Activated CD4-positive, CD25-positive, alpha-beta regulatory T cell treated with anti-CD3 and anti-CD28 coated beads, Interleukin-2, amount 50 U/mL, for 16 hours (primary cell): Measurements from ENCODE around the gene HOXB4.

ENCODE experiments used
- DNase-seq: peaks from one replicate; pipeline ENCODE4 v3.0.0-alpha.2; 2020; ENCODE audit warnings: low read depth, low spot score

HOXB4 gene

DNA sequence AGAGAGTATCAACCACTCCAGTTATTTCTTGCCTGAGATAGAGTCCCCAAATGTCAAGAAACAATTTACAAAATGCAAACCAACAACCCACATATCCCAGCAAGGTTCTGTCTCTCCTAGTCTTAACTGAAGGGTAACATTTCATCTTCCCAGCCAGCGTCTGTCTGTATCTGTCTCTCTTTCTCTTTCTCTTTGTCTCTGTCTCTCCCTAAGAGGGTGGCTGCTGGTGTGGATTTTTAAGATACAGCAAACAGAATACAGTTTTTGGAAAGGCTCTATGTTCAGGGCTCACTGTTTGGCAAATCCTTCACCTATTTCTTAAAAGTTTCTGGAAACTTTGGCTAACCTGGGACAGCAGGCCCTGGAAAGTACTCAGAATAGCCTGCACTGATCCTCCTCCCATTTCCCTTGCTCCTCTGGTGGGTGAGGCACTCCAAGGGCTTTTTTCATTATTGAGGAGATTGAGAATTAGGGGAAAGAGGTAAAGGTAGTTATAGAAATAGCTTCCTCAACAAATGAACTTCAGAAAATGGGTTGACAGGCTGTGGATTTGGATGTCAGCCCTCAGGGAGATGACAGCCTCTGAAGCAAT lies 6.2 kb downstream of the HOXB4 start:
- DNase-seq = no peak

DNA sequence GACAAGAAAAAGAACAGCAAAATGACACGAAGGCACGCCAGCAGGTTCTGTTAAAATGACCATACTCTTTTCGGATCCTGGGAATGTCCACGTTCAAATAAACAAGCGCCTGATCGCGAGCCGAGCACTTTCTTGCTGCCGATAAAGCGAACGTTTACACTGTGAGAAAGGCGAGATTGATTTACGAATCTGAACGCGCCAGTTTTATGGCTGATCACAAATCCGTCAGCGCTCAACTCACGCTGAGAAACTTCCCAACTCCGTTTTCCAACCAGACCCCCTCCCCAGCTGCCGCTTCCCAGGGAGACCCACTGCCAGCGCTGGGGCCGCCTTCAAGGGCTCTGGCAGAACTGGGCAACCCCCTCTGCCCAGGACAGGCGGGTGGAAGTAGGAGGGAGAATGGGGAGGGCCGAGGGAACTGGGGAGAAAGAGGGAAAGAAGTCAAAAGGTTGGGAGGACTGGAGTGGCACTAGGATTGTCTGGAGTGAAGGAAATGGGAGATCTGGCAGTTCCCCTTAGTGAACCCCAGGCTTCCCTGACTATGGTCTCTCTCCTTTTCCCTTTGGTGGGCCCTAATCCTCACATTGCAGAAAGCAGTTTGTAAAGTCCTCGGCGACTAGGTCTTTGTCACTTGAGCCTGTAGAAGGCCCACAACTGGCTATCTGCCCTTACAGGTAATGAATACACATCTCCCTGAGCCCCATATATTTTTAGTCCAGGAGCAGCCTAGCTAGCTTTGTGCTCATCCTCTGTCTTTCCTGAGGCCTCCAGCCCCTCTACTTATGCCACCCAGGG lies 6.9 kb downstream of the HOXB4 start:
- DNase-seq = no peak

DNA sequence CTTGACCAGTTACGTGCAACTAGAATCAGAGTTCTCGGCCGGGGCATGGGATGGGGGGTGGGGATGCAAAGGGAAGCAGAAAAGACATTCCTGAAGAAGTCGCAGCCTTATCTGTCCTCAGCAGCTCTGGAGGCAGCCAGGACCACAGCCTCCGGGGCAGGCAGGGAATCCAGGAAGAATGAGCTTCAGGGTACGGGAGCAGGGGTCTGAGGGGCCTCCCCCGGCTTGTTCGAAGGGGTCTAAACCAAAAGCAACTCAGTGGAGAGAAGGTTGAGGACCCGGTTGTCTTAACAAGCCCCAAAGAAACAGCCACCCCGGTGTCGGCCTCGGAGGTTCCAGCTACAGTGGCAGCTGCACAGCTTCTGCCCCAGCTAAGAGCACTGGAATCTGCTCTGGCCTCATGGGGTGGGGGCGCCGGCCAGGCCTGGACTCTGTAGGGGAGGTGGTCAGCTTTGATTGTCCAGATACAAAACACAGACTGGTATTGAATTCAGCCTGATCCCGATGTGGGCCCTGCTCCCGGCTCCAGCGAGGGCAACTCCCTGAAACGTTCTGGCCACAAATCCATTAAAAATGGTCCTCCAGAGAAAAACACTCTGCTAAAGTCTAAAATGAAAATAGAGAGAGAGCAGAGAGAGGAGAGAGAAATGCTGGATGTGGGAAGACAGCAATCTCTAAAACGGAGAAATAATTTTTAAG lies 7.7 kb downstream of the HOXB4 start:
- DNase-seq = no peak

DNA sequence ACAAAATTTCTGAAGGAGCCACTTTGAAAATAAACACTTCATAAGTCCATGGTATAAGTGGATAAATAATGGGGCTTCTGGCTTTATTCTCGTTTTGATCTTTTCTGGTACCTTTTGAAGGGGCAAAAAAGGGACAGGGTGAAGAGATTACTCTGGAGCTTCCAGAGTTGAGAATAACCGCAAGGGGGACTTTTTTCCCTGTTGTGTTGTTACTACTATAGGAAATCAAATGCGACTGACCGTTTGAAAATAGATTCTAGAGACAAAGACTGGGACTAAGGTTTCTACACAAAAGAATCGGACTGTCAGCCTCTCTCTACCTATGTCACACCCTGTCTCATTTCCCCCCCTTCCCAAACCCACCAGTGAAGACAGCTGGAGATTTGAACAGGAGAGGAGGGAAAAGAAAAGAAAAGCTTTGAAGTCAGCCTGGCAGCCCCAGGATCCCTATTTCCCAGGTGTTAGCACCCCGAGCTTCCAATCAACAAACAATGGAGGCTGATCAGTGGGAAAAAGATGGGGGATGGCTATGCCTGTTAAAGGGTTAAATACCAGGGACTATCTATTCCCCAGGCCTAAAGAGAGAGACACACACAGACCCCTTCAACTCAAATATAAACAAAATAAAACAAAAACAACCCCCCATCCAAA lies 8.4 kb downstream of the HOXB4 start:
- DNase-seq = no peak

DNA sequence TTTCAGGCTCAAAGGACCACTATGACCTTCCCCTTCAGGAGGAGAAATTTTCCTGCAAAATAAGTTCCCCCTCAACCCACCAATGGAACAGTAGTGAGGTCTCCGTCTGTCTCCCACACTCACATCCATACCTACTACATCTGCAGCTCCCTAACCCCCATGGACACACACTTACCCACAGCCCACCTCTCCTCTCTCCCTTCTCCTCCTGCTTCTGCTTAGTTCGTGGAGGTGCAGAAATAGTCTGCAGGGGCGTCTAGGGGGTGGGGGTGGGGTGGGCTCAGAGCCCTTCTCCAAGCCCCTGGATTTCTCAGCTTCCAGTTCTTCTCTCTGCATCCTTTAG lies 8.9 kb downstream of the HOXB4 start:
- no peak for DNase-seq

DNA sequence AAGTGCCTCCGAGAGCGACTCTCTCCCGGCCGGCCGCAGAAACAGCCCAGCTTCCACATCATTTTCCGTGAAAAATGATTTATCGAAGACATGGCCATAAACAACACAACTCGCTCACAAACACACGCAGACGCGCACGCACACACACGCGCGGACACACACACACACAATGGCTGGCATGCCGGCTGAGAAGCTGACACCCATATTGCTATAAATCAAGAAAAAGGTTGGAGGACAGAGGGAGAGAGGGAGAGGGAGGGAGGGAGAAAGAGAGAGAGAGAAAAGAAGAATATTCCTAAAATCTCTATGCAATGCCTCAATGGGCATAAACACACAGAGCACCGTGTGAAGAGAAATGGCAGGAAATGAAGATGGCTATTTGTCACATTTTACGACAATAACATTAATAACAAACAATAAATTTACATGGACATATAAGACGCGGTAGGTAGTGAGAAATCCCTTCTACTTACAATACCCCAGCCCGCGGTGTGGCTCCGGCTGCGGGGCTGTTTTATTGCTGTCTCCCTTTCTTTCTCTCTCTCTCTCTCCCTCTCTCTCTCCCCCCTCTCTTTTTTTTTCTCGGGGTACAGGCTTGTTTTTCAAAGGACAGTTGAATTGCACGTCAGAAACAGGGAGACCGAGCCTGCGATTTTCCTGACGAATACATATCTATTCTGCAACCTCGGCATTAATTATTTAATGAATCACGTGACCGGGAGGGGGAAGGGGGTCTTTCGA lies 9.5 kb downstream of the HOXB4 start:
- no peak for DNase-seq

DNA sequence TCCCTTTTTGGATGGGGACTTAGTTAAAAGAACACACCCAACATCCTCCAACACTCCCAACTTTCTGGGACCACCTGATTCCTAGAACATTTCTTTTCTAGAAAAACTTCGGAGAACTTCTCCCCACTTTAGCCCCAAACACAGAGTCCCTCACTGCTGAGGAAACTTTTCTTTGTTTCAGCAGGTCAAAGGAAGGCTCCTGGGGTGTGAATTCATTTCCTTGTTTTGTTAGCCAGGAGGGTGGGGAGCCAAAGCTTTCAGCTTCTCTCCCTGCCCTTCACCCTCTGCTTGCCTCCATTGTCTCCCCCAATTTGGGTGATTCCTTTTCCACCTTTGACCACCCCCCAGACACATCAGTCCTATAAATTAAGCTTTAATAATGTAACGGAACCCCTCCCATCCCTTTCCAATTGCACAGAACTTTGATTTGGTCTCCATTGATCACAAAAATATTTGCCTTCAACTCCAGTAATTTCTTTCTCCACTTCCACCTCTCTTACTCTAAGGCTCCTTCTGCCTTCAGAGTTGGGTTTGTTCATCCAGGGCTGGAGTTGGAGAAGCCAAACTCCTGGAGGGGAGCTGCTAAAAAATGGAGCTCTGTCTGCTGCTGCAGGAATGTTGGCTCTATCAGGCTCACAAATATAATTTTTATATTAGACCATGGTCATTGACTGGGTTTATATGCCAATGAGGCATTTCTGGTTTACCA lies 10.3 kb downstream of the HOXB4 start:
- no peak for DNase-seq

DNA sequence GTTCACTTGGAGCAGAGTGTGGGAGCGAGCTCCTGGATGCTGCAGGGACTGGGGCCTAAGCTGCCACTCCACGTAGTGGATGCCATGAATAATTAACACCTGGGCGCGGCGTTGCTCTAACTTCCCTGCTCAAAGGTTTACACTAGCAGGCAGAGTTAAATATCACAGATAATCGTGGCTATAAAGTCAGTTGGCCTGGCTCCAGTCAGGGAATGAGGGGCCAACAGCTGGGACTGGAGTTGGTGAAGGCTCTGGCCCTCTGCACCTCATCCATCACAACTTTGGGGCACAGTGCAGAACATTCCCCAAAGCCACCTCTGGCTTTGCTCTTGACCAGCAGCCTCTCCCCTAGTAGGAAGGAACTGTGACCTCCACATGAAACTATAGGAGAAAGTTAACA lies 10.9 kb downstream of the HOXB4 start:
- no peak for DNase-seq

DNA sequence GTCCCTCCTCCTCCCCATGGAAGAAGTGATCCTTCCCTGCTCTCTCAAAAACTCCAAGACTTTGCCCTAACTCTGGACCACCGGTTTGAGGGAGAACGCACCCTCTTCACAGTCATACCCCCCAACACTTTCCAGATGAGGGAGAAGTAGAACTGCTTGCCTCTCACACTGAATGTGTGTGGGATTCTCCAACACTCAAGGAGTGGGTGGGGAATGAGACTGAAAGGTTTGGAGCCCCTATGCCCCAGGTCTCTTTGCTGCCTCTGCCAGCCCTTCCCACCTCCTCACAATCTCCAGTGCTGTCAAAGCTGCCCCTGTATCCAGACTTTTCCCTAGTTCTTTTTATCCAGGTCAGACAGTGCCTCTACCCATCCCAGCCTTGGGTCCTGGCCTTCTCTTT lies 11.4 kb downstream of the HOXB4 start:
- DNase-seq = no peak

DNA sequence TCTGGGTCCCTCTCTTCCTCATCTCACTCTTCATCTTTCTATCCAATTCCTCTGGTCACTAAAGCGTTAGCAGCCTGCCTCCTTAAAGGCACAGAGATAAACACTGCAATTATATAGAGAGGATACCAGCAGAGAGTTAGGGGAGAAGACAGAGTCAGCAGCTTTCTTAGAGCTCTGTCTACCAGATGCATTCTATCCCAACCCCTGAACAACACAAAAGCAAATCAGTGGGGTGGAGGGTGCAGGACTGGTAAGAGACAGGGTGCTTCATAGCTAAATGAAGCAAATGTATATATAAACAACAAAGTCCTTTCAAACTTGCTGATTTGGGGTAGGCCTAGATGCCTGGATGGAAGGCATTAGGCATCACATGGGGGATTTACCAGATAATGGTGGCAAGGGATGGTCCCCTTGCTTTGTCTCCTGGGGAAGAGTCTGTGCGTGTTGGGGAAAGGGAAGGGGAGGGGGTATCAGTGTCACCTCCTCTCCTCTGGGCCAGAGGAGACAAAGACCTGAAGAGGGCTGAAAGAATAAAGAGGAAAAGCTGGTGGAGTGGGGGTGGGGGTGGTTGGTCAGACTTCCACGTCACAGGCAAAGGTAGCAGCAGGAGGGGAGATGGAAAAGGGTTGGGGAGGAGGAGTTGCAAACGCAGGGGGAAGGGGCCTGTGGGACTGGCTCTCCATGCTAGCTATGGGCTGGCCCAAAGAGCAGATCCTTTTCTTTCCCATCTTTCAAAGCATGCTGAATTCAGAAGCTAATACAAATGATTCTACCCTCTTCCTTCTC lies 12.0 kb downstream of the HOXB4 start:
- DNase-seq = no peak

DNA sequence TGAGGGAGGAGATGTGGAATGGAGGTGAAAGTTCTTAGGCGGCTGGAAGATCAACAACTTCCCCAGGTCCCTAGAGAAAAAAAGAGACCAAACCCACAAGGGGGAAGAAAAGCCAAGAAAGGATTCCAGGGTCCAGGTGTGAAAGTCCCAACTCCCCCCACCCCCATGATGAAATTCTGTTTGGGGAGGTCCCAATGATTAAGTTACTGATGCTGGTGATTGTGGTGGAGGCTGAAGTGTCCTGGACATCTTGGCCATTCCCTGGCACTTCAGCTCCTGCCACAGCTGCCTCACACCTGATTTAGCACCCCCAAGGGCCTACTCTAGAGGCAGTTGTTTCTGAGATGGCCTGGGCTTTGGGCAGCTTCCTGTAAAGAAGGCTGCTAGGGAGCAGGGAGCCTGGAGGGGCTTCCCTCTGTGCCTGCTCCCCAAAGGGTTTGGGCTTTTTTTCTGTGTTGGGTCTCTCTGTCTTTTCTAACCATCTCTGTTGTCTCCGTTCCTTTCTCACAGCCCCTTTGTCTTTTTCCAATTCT lies 13.1 kb downstream of the HOXB4 start:
- DNase-seq = no peak

DNA sequence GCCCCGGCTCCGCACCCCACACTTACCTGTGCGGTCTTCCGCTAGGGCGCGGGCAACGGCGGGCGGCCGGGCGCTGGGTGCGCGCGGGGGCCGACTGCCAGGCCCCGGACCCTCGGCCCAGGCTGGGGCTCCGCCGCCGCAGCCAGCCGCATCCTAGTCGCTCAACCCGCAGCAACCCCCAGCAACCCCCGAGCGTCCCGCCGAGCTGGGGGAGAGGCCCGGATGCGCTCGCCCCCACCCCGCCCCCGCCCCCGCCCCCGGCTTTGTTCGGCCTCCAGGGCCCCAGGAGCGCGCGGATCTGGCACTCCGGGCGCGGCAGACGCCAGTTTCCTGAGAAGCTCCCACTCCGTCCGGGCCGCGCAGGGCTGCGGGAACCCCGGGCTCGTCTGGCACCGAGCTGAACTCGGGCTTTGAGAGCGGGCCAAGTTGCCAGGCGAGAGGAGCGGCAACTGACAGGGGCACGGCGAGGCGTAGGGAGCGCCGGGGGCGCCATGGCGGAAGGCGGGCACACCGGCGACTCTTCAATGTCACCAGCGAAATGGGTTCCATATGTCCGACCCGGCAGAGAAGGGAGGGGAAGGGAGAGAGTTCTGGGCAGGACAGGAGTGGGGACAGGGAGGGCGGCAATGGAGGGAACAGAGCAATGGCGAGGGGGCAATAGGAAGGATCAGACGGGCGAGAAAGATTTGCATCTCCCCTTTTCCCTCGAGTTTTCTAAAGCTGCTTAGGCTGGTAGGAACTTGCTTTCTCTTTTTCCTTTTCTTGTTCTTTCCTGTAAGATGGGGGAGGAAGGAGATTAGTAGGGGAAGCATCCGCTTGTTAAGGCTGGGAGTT lies 13.7 kb downstream of the HOXB4 start:
- no peak for DNase-seq

DNA sequence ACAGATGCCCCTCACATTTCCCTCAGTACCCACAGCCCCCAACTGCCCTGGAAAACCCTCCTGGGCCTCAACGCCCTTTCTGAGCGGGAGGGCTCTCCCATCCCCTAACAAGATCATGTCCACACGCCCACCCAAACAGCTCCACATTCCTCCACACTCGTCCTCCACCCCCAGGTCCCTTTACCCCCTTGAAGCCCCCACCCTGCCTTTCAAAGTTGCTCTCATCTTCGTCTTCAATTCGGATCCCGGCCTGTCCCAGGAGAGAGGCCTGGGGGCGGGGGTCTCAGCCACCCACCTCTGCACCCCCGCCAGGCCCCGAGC lies 14.3 kb downstream of the HOXB4 start:
- no peak for DNase-seq

DNA sequence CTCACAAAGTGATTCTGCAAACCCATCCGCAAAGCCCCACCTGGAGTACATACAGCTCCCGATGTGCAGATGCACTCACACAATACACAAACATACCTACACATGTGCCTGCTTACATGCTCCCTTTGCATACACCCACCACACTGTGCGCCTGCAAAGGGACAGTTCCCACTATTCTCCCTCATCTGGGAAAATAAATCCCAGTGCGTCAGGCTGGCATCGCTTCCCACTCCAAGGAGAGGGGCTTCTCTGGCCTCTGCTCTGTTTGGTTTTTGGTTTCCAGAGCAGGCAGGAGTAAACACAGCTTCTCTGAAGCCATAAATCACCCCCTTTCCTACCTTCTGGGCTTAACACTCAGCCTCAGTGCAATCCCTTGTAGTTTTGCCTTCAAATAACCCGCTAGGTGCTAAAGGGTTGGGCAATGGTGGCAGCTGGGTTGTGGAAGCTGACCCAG lies 14.7 kb downstream of the HOXB4 start:
- no peak for DNase-seq

DNA sequence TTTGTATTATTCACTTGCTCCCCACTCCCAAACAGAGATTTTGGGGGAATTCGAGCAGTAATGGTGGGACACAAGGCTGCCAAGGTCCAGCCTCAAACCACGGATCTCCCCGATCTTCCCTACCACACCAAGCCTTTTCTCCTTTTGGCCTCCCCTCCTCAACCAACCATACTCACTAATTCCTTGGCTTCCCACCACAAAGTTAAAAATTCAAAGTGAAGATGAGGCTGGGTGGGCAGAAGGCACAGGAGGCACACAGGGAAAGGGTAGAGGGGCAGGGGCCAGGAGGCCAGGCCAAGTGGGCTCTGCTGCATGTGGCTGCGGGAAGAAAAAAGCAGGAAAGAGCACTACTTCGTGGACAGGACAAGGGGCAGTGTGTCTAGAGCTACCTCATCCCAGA lies 15.2 kb downstream of the HOXB4 start:
- DNase-seq = no peak

DNA sequence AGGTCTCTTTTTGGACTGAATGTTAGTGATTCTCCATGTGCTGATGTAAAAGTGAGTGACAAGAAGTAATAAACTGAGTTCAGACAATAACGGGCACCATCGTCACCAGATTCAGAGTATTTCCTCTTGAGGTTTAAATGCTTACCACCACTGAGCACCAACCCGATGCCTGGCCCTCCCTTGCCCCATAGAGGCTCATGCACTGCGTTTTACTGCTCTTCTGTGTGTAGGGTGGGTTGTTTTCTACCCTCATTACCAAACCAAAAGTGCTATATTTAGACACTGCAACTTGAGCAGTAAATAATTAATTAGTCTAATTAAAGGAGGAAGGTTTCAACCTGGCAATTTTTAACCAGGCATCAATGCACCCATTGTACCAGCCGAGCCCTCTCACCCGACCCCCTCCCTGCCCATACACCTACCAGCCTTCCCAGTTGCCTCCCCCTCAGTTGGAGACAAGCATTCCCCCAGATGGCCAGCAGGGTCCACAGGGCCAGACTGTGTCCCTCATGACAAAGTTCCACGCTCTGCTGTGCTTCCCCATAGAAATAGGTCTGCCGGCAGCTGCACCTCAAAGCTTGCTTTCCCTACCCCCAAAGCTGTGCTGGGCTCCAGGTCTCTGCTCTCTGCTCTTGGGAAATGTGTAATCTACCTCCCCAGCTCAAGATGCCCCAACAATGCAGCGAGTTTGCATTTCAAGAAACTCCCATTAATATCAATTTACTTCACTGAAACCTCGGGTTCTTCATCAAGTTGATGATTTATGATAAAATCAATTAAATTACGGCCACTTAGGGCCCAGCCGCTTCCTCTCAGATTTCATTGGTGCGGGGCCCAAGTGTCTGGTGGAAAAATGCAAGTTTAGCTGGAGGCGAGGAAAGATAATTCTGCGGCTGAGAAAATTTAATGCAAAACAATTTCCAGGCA lies 16.0 kb downstream of the HOXB4 start:
- DNase-seq = no peak

DNA sequence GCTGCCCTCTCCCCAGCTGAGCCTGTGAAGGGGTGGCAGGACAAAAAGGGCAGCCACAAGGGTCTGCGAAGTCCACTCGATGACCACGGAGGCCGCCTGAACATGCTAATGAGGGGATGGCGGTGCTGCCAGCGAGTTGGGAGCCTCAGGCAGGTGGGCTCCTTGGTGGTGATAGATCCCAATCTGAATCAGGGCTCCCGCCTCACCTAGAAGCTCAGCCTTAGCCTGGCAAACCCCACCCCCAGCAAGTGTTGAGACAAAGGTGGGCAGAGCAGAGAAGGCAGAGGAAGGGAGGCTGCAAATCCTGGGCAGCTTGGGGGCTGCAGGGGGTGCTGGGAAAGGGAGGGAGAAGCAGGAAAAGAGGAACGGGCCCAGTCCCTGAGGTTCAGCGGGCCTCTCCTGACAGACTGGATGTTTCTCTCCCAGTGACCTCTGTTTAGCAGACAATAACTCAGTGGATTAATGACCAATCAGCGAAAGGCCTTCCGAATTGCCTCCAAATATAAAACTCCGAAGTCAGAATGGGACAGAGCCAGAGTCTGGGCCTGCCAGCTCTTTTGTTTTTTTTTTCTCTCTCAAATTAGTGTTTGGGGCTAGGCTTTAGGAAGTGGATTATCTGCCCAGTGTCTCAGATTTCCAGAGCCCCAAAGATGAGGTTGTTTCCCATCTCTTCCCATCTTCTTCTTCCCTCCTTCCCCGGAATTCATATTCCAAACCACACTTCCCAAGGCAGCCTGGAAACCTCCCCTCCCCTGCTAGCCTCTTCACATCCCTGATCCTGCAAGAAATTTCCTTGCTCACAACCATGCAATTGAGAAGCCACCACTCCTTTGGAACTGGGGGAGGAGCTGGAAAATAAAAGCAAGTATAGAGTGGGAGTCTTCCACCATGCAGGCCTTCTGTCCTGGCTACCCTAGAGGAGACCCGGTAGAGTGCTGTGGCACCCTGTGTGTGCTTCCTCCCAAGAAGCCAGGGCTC lies 18.0 kb downstream of the HOXB4 start:
- no peak for DNase-seq
